HEK293 (cell line): ENCODE results near the gene LPCAT1.
"Not testable (repeated sequence)": the region's sequence is repeated elsewhere in the genome, so short reads cannot be mapped to it uniquely, and the experiment has no call there.

Experiments used
- CTCF ChIA-PET: fragments of 350-600 bp; formaldehyde crosslinking; extraction: SDS; loops from one replicate; lab custom pipeline; 2021; ENCODE audit warnings: antibody characterized with exemption; lab: Yijun Ruan, JAX
- POLR2A ChIA-PET: fragments of 300-600 bp; formaldehyde crosslinking; extraction: SDS; loops from one replicate; lab custom pipeline; 2020; ENCODE audit warnings: antibody characterized with exemption, inconsistent platforms; lab: Yijun Ruan, JAX
- H3K27ac ChIP-seq: fragments of 200-500 bp; sonication (Bioruptor generic); 2 replicates; pipeline ENCODE4 v1.5.1; 2014; ENCODE audit warnings: low read depth, low read length, control low read depth, inconsistent platforms; ENCODE audit errors: extremely low read depth
- H3K36me3 ChIP-seq, 2 experiments: fragments of 200-500 bp in 1 of 2; sonication (Bioruptor generic) in 1 of 2; 1 replicate in 1 of 2; 2 replicates in 1 of 2; pipeline ENCODE4 v1.5.1; 2014 to 2017; ENCODE audit warnings: inconsistent platforms in 2 of 2, low read length in 2 of 2; ENCODE audit not compliant: control insufficient read depth in 2 of 2, insufficient read depth in 1 of 2
- H3K4me1 ChIP-seq: fragments of 200-500 bp; sonication (Bioruptor generic); 2 replicates; pipeline ENCODE4 v1.5.1; 2014; ENCODE audit warnings: mild to moderate bottlenecking, low read length, inconsistent platforms; ENCODE audit not compliant: control insufficient read depth, insufficient read depth
- H3K4me3 ChIP-seq: 2 replicates; pipeline ENCODE4 v1.5.1; 2011; ENCODE audit warnings: low read depth, mild to moderate bottlenecking, control low read depth, low read length, moderate library complexity
- H3K9me3 ChIP-seq: fragments of 200-500 bp; sonication (Bioruptor generic); 2 replicates; pipeline ENCODE4 v1.5.1; 2014; ENCODE audit warnings: low read depth, low read length, inconsistent platforms; ENCODE audit not compliant: control insufficient read depth, insufficient read depth
- HOXD13 ChIP-seq: sonication (generic); formaldehyde crosslinking; IDR thresholded peaks from 2 replicates; pipeline ENCODE4 v1.8.0; 2022; ENCODE audit warnings: missing genetic modification reagents, borderline replicate concordance
- KLF10 ChIP-seq: fragments of 450-650 bp; IDR thresholded peaks from 2 replicates; pipeline ENCODE4 v1.5.1; 2018; ENCODE audit warnings: missing biosample characterization, mild to moderate bottlenecking, missing genetic modification characterization
- KLF8 ChIP-seq: fragments of 450-650 bp; formaldehyde crosslinking; IDR thresholded peaks from 2 replicates; pipeline ENCODE4 v1.5.1; 2016; ENCODE audit warnings: missing biosample characterization, missing genetic modification characterization
- SETDB1 ChIP-seq: IDR thresholded peaks from one replicate; pipeline ENCODE4 v1.6.1; 2017; ENCODE audit warnings: mild to moderate bottlenecking, low read length, moderate library complexity, mixed read lengths; ENCODE audit not compliant: insufficient read length
- WT1 ChIP-seq: fragments of 450-650 bp; formaldehyde crosslinking; IDR thresholded peaks from 2 replicates; pipeline ENCODE4 v1.5.1; 2016; ENCODE audit warnings: missing biosample characterization, missing genetic modification characterization
- ZBTB20 ChIP-seq: fragments of 450-650 bp; formaldehyde crosslinking; IDR thresholded peaks from 2 replicates; pipeline ENCODE4 v1.5.1; 2016; ENCODE audit warnings: missing biosample characterization, missing genetic modification characterization
- ZFP3 ChIP-seq: fragments of 450-650 bp; formaldehyde crosslinking; IDR thresholded peaks from 2 replicates; pipeline ENCODE4 v1.5.1; 2016; ENCODE audit warnings: low read depth, missing biosample characterization, missing genetic modification characterization
- ZFP37 ChIP-seq: fragments of 450-650 bp; formaldehyde crosslinking; IDR thresholded peaks from 2 replicates; pipeline ENCODE4 v1.5.1; 2016; ENCODE audit warnings: missing biosample characterization, missing genetic modification characterization
- ZNF138 ChIP-seq: fragments of 450-650 bp; formaldehyde crosslinking; IDR thresholded peaks from 2 replicates; pipeline ENCODE4 v1.5.1; 2016; ENCODE audit warnings: missing biosample characterization, missing genetic modification characterization, borderline replicate concordance
- ZNF146 ChIP-seq: fragments of 450-650 bp; formaldehyde crosslinking; IDR thresholded peaks from 2 replicates; pipeline ENCODE4 v1.5.1; 2016; ENCODE audit warnings: missing biosample characterization, missing genetic modification characterization
- ZNF175 ChIP-seq: fragments of 450-650 bp; formaldehyde crosslinking; IDR thresholded peaks from 2 replicates; pipeline ENCODE4 v1.5.1; 2016; ENCODE audit warnings: missing biosample characterization, missing genetic modification characterization
- ZNF19 ChIP-seq: fragments of 450-650 bp; formaldehyde crosslinking; IDR thresholded peaks from 2 replicates; pipeline ENCODE4; 2016; ENCODE audit warnings: missing biosample characterization, missing genetic modification characterization, low read depth
- ZNF354C ChIP-seq: fragments of 450-650 bp; formaldehyde crosslinking; IDR thresholded peaks from 2 replicates; pipeline ENCODE4 v1.5.1; 2016; ENCODE audit warnings: missing biosample characterization, missing genetic modification characterization, low read depth, borderline replicate concordance
- ZNF366 ChIP-seq: fragments of 450-650 bp; formaldehyde crosslinking; conservative IDR thresholded peaks from 2 replicates; pipeline ENCODE4 v1.5.1; 2016; ENCODE audit warnings: missing biosample characterization, missing genetic modification characterization
- ZNF530 ChIP-seq: fragments of 450-650 bp; formaldehyde crosslinking; IDR thresholded peaks from 2 replicates; pipeline ENCODE4 v1.5.1; 2016; ENCODE audit warnings: low read depth, missing biosample characterization, missing genetic modification characterization
- ZNF560 ChIP-seq: fragments of 450-650 bp; formaldehyde crosslinking; IDR thresholded peaks from 2 replicates; pipeline ENCODE4 v1.5.1; 2017; ENCODE audit warnings: missing biosample characterization, missing genetic modification characterization, borderline replicate concordance
- ZNF623 ChIP-seq: fragments of 450-650 bp; formaldehyde crosslinking; IDR thresholded peaks from 2 replicates; pipeline ENCODE4 v1.5.1; 2016; ENCODE audit warnings: missing biosample characterization, missing genetic modification characterization
- ZNF624 ChIP-seq: fragments of 450-650 bp; formaldehyde crosslinking; IDR thresholded peaks from 2 replicates; pipeline ENCODE4 v1.5.1; 2017; ENCODE audit warnings: missing biosample characterization, missing genetic modification characterization
- ZNF660 ChIP-seq: fragments of 450-650 bp; IDR thresholded peaks from 2 replicates; pipeline ENCODE4 v1.5.1; 2018; ENCODE audit warnings: missing biosample characterization, mild to moderate bottlenecking, missing genetic modification characterization
- ZNF777 ChIP-seq: fragments of 450-650 bp; formaldehyde crosslinking; IDR thresholded peaks from 2 replicates; pipeline ENCODE4 v1.5.1; 2017; ENCODE audit warnings: missing biosample characterization, missing genetic modification characterization, borderline replicate concordance
- ZNF792 ChIP-seq: fragments of 450-650 bp; formaldehyde crosslinking; IDR thresholded peaks from 2 replicates; pipeline ENCODE4 v1.5.1; 2016; ENCODE audit warnings: missing biosample characterization, missing genetic modification characterization
- TF ChIP-seq, protein P1 (sequence below): fragments of 450-650 bp; formaldehyde crosslinking; IDR thresholded peaks from 2 replicates; pipeline ENCODE4 v1.5.1; 2017; ENCODE audit warnings: missing biosample characterization, missing genetic modification characterization
- TF ChIP-seq, protein P2 (sequence below): fragments of 450-650 bp; formaldehyde crosslinking; IDR thresholded peaks from 2 replicates; pipeline ENCODE4 v1.5.1; 2017; ENCODE audit warnings: missing biosample characterization, missing genetic modification characterization
- TF ChIP-seq, protein P3 (sequence below): fragments of 450-650 bp; formaldehyde crosslinking; optimal IDR thresholded peaks from 2 replicates; pipeline ENCODE3; 2016; ENCODE audit warnings: missing biosample characterization, mild to moderate bottlenecking, missing genetic modification characterization

LPCAT1 gene

DNA sequence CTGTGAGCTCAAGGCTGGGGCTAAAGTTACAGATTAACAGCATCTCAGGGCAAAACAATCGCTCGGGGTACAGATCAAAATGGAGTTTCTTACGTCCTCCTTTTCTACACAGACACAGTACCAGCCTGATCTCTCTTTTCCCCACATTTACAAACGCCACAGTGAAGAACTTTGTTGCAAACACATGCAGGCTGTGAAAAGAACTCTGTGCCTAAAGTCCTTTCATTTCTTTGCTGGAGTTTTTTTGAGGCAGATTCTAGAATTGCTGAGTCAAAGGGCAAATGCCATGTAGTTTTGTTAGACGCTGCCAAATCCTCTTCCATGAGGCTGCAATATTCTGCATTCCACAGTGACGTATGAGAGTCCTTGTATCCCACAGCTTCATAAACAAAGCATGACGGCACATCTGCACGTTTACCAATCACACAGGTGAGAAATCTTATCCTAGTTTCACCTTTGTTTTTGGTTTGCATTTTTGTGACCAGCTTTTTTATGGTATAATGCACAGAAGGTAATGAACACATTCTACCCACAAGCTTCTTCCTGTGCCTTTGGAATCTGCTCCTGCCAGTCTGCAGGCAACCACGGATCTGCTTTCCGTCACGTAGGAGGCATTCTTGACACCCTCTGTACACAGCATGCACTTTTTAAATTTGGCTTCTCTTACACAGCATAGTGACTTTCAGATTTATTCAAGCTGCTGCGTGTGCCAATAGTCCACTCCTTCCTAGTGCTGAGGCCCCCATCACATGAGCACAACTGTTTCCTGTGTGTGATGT lies 44.6 kb upstream of the LPCAT1 start:
- TF ChIP-seq SETDB1 (no peak), ZNF354C (tag by site-specific recombination) (no peak), ZNF530 (tag by site-specific recombination) (no peak), ZNF777 (tag by site-specific recombination) (no peak), KLF10 (tag by site-specific recombination) (no peak), ZNF19 (tag by site-specific recombination) (no peak), ZNF792 (no peak), ZNF138 (no peak), ZNF560 (tag by site-specific recombination) (no peak), ZNF623 (no peak)
- TF ChIP-seq, protein P1, sequence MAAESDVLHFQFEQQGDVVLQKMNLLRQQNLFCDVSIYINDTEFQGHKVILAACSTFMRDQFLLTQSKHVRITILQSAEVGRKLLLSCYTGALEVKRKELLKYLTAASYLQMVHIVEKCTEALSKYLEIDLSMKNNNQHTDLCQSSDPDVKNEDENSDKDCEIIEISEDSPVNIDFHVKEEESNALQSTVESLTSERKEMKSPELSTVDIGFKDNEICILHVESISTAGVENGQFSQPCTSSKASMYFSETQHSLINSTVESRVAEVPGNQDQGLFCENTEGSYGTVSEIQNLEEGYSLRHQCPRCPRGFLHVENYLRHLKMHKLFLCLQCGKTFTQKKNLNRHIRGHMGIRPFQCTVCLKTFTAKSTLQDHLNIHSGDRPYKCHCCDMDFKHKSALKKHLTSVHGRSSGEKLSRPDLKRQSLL (tag by site-specific recombination) = no peak
- TF ChIP-seq, protein P2, sequence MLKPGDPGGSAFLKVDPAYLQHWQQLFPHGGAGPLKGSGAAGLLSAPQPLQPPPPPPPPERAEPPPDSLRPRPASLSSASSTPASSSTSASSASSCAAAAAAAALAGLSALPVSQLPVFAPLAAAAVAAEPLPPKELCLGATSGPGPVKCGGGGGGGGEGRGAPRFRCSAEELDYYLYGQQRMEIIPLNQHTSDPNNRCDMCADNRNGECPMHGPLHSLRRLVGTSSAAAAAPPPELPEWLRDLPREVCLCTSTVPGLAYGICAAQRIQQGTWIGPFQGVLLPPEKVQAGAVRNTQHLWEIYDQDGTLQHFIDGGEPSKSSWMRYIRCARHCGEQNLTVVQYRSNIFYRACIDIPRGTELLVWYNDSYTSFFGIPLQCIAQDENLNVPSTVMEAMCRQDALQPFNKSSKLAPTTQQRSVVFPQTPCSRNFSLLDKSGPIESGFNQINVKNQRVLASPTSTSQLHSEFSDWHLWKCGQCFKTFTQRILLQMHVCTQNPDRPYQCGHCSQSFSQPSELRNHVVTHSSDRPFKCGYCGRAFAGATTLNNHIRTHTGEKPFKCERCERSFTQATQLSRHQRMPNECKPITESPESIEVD (tag by site-specific recombination) = no peak
- TF ChIP-seq, protein P3, sequence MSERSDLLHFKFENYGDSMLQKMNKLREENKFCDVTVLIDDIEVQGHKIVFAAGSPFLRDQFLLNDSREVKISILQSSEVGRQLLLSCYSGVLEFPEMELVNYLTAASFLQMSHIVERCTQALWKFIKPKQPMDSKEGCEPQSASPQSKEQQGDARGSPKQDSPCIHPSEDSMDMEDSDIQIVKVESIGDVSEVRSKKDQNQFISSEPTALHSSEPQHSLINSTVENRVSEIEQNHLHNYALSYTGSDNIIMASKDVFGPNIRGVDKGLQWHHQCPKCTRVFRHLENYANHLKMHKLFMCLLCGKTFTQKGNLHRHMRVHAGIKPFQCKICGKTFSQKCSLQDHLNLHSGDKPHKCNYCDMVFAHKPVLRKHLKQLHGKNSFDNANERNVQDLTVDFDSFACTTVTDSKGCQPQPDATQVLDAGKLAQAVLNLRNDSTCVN = no peak
- ChIA-PET CTCF (no interaction called here), POLR2A (interaction anchor here (0.5 kb wide), 1 partner anchor 507 kb away, joined by 4 read pairs; no protein-coding TSS in a partner anchor)
- no peaks in the 10 kb centered on the region for H3K9me3 ChIP-seq
- H3K36me3 ChIP-seq = peaks cover 9 to 42% of the 10 kb centered on the region in 2 experiments; a peak in 2 of 3 replicates
- H3K27ac ChIP-seq = no peak overlapping the region
- H3K4me1 ChIP-seq = no peaks in the 10 kb centered on the region
- H3K4me3 ChIP-seq = no peak overlapping the region

DNA sequence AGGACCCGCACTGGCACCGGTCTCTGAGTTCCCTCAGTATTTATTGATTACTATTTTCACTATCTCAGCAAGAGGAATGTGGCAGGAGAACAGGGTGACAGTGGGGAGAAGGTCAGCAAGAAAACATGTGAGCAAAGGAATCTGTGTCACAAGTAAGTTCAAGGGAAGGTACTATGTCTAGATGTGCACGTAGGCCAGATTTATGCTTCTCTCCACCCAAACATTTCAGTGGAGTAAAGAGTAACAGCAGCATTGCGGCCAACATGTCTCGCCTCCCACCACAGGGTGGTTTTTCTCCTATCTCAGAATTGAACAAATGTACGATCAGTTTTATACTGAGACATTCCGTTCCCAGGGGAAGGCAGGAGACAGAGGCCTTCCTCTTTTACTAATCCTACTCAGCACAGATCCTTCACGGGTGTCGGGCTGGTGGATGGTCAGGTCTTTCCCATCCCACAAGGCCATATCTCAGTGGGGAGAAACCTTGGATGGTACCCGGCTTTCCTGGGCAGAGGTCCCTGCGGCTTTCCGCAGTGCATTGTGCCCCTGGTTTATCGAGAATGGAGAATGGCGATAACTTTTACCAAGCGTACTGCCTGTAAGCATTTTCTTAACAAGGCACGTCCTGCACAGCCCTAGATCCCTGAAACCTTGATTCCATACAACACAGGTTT lies 43.9 kb upstream of the LPCAT1 start:
- CTCF ChIA-PET, H3K9me3 ChIP-seq, H3K4me1 ChIP-seq, H3K4me3 ChIP-seq, POLR2A ChIA-PET, H3K27ac ChIP-seq: not testable (repeated sequence)
- peaks cover 9 to 35% of the 10 kb centered on the region in 2 experiments; a peak in 2 of 3 replicates for H3K36me3 ChIP-seq

DNA sequence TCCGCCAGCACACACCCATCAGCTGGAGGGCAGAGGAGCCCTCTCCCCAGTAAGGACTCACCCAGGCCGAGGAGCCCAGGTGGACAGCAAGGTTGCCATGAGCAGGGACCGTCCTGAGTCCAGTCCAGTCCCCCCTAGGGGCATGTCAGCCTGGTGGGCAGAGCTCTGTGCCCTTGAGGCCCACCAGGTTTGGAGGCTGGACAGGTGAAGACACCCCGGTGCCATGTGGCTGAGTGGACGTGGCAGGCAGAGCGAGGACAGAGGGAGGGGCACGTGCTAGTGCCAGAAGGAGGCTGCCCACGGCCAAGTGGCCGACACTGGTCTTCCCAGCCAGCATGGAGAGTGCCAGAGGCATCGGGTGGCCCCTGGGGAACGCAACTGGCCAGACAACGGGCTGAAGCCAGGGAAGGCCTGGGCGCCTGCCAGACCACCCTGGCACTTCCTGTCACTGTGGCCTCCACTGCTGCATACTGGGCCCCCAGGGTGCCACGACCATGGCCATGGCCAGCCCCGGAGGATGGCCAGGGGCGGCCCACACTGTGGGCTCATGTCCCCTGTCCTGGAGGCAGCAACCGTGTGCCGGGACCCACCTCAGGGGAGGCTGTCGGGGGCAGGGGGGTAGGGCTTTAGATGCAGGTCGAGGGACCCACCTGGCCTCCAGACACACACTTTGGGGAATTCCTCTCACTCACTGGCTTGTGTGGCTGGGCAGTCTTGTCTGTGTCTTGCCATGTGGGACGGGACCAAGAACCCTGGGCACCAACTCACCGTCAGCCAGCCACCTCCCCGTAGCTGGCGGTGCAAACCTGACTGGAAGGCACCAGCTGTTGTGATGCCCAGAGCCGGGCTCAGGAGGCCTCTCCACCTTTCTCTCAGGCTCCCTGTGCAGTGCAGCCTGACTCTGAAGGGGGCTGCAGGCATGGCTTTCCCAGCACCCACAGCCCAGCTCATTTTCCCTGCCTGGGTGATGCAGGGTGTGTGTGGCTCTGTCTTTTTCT lies 42.3 kb upstream of the LPCAT1 start:
- no peak overlapping the region for H3K27ac ChIP-seq
- TF ChIP-seq ZBTB20 (no peak), ZNF175 (tag by site-specific recombination) (no peak), ZFP37 (tag by site-specific recombination) (no peak), KLF8 (tag by site-specific recombination) (no peak), ZNF624 (no peak), ZNF366 (no peak), ZFP3 (tag by site-specific recombination) (no peak), ZNF660 (no peak), HOXD13 (CRISPR knock-in tag) (no peak), ZNF146 (tag by site-specific recombination) (no peak), WT1 (tag by site-specific recombination) (no peak)
- TF ChIP-seq, protein P3 = no peak

More for the DNA sequence above, 42.3 kb upstream of the LPCAT1 start:
- Histone ChIP-seq H3K4me3 (no peak overlapping the region), H3K36me3 (peaks cover 0 to 21% of the 10 kb centered on the region in 2 experiments; a peak in 1 of 3 replicates), H3K4me1 (no peaks in the 10 kb centered on the region), H3K9me3 (no peaks in the 10 kb centered on the region)
- CTCF ChIA-PET = no interaction called here
- POLR2A ChIA-PET = no interaction called here
